Osteocyte (in vitro differentiated cells): ENCODE data around the gene ZNF148. TPM values are rescaled to one million over a fixed set of nuclear protein-coding genes. Genes with fewer than 3 reads are reported as not detected.
A peak's percentile ranks its signal among the peaks of the same experiment; 100 is the strongest.

ENCODE experiments used
- DNase-seq: peaks from one replicate; pipeline ENCODE4 v3.0.0; 2021; ENCODE audit warnings: mixed read lengths; ENCODE audit not compliant: unreplicated experiment; ENCODE audit errors: extremely low spot score
- H3K27ac Mint-ChIP-seq: one replicate; pipeline ENCODE4 v1.8.0; 2021; ENCODE audit warnings: mild to moderate bottlenecking, mixed read lengths; ENCODE audit not compliant: unreplicated experiment
- H3K27me3 Mint-ChIP-seq: one replicate; pipeline ENCODE4 v1.8.0; 2021; ENCODE audit warnings: mixed read lengths; ENCODE audit not compliant: unreplicated experiment
- H3K36me3 Mint-ChIP-seq: one replicate; pipeline ENCODE4 v1.8.0; 2021; ENCODE audit warnings: mixed read lengths; ENCODE audit not compliant: unreplicated experiment
- H3K4me1 Mint-ChIP-seq: one replicate; pipeline ENCODE4 v1.8.0; 2021; ENCODE audit warnings: mixed read lengths; ENCODE audit not compliant: unreplicated experiment
- H3K4me3 Mint-ChIP-seq: one replicate; pipeline ENCODE4 v1.8.0; 2021; ENCODE audit warnings: mild to moderate bottlenecking, moderate library complexity, mixed read lengths; ENCODE audit not compliant: unreplicated experiment
- H3K9me3 Mint-ChIP-seq: one replicate; pipeline ENCODE4 v1.8.0; 2021; ENCODE audit warnings: mixed read lengths; ENCODE audit not compliant: unreplicated experiment
- total RNA-seq: library from RNA; stranded (reverse); gene quantifications from 2 replicates; pipeline ENCODE4 v1.2.1, GENCODE V29; 2021
- TF ChIP-seq, protein P1 (sequence below): fragments of 200-600 bp; sonication (generic); IDR thresholded peaks from 2 replicates; pipeline ENCODE4 v1.5.0; 2021; ENCODE audit warnings: antibody characterized with exemption, mild to moderate bottlenecking, moderate library complexity

ZNF148 gene
- total RNA-seq, 1 donor from 2014 or later = 46.2 TPM

- Mint-ChIP-seq H3K4me3 (no peak overlapping the region), H3K27me3 (no peaks in the 10 kb centered on the region), H3K4me1 (peaks cover 10% of the 10 kb centered on the region), H3K36me3 (peaks cover 52% of the 10 kb centered on the region), H3K9me3 (peaks cover 8% of the 10 kb centered on the region), H3K27ac (peak overlapping the region; percentile 28)
- TF ChIP-seq, protein P1, sequence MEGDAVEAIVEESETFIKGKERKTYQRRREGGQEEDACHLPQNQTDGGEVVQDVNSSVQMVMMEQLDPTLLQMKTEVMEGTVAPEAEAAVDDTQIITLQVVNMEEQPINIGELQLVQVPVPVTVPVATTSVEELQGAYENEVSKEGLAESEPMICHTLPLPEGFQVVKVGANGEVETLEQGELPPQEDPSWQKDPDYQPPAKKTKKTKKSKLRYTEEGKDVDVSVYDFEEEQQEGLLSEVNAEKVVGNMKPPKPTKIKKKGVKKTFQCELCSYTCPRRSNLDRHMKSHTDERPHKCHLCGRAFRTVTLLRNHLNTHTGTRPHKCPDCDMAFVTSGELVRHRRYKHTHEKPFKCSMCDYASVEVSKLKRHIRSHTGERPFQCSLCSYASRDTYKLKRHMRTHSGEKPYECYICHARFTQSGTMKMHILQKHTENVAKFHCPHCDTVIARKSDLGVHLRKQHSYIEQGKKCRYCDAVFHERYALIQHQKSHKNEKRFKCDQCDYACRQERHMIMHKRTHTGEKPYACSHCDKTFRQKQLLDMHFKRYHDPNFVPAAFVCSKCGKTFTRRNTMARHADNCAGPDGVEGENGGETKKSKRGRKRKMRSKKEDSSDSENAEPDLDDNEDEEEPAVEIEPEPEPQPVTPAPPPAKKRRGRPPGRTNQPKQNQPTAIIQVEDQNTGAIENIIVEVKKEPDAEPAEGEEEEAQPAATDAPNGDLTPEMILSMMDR = no peak
- DNase-seq = no peak
Observed at GRCh38 chr3:125310623-125311081, 64.5 kb downstream of the ZNF148 start.

- no peaks in the 10 kb centered on the region for H3K27me3 Mint-ChIP-seq
- H3K4me1 Mint-ChIP-seq = peaks cover 10% of the 10 kb centered on the region
- TF ChIP-seq, protein P1 = no peak
Observed at GRCh38 chr3:125309476-125309875, 65.6 kb downstream of the ZNF148 start.

GRCh38 chr3:125306620-125307019 is 68.5 kb downstream of the ZNF148 start:
- TF ChIP-seq, protein P1 = no peak
- Mint-ChIP-seq H3K27me3 (no peaks in the 10 kb centered on the region), H3K9me3 (peaks cover 8% of the 10 kb centered on the region), H3K27ac (no peak overlapping the region), H3K4me3 (no peak overlapping the region), H3K4me1 (peaks cover 10% of the 10 kb centered on the region), H3K36me3 (peaks cover 40% of the 10 kb centered on the region)
- DNase-seq = no peak

More at GRCh38 chr3:125309476-125309875, 65.6 kb downstream of the ZNF148 start:
- H3K9me3 Mint-ChIP-seq = peaks cover 8% of the 10 kb centered on the region
- peaks cover 52% of the 10 kb centered on the region for H3K36me3 Mint-ChIP-seq
- no peak overlapping the region for H3K27ac Mint-ChIP-seq
- H3K4me3 Mint-ChIP-seq = no peak overlapping the region
- DNase-seq = no peak

- H3K4me1 Mint-ChIP-seq = peaks cover 16% of the 10 kb centered on the region
- no peak for DNase-seq
Observed at GRCh38 chr3:125302932-125303331, 72.2 kb downstream of the ZNF148 start.

GRCh38 chr3:125300416-125300815 is 74.7 kb downstream of the ZNF148 start:
- Mint-ChIP-seq H3K36me3 (peaks cover 3% of the 10 kb centered on the region), H3K27me3 (no peaks in the 10 kb centered on the region), H3K27ac (peak overlapping the region; percentile 50), H3K4me3 (no peak overlapping the region), H3K9me3 (no peaks in the 10 kb centered on the region), H3K4me1 (peaks cover 16% of the 10 kb centered on the region)
- no peak for DNase-seq
- TF ChIP-seq, protein P1 = no peak

More at GRCh38 chr3:125302932-125303331, 72.2 kb downstream of the ZNF148 start:
- Mint-ChIP-seq H3K9me3 (peaks cover 3% of the 10 kb centered on the region), H3K36me3 (peaks cover 13% of the 10 kb centered on the region), H3K27ac (no peak overlapping the region), H3K4me3 (no peak overlapping the region), H3K27me3 (no peaks in the 10 kb centered on the region)
- TF ChIP-seq, protein P1 = no peak
